ENCODE results near the gene FBXL15.

The FBXL15 gene

DNA sequence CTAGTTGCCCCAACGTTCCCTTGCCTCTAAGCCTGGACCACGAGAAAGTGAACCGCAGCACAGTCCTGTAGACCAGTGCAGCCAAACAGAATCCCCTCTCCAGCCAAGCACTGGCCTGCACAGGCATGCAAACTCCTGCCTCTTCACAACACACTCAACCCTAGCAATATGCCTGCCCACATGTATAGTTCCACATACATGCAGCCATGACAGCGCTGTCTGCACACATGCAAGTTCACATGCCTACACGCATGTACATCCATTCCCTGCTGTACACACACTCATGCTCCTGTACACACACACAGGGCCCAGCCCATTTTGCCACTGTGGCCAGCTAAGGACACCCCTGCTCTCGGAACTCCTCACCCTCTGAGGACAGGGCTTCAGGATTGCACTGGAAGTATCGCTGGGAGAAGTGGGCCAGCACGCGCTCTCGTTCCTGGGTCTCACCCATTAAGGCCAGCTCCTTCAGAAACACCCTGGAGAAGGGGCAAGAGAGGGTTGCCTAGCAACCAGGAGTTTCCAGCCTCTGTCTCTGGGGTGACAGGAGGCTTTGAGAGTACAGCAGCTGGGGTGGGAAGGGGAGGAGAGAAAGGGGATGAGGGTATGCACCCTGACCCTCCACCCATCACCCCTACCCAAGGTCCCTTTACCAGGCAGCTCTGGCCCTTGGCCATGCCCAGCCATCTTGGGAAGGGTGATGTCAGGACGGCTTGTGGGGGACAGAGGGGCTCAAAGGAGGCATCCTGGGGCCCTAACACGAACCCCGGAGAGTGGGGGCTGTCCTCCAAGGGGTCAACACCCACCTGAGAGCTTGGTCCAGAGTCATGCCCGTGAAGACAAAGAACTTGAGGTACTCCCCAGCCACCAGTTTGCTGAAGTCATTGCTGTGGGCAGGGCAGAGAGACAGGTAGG lies 9.0 kb upstream of the FBXL15 start:
- no peak for DNase-seq

DNA sequence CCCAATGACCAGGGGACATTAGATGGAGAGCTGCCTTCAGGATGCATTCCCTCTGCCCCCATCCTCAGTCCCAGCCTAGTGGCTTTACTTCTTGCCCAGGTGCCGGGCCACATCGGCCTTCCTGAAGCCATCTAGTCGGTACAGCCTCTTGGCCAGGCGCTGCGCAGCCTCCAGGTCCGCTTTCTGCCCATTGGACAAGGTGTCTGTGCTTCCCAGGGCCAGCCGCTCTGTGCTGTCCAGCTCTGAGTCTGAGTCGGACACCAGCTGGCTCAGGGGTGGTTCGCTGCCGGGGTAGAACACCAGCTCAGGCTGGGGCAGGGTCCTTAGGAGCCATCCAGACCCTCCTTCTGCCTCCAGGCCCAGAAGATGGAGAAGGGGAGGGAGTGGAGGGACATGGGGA lies 8.3 kb upstream of the FBXL15 start:
- no peak for DNase-seq

DNA sequence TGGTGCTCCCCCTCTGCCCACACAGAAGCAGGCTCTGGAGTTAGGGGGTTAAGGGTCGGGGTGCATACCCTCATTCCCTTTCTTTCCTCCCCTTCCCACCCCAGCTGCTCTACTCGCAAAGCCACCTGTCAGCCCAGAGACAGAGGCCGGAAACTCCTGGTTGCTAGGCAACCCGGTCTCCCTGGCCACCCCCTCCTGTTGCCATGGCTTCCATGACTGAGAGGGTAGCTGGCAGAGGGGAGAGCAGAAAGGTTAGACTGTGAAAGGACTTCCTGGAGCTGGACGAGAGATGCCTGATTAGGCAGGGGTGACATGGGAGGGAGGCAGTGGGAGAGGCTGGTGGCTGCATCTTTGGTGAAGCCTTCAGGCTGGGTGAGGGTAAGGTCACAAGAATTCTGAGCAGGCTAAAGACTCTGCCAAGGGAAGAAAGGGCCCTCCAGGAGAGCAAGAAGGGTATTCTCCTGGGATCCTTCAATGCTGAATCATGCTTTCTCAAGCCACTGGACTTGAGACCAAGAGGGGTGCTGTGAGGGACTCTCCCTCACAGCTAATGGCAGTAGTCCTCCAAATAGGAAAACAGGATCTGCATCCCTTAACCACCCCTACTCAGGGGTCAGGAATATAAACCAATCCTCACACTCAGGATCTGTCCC lies 7.5 kb upstream of the FBXL15 start:
- peak; percentile 37 for DNase-seq

DNA sequence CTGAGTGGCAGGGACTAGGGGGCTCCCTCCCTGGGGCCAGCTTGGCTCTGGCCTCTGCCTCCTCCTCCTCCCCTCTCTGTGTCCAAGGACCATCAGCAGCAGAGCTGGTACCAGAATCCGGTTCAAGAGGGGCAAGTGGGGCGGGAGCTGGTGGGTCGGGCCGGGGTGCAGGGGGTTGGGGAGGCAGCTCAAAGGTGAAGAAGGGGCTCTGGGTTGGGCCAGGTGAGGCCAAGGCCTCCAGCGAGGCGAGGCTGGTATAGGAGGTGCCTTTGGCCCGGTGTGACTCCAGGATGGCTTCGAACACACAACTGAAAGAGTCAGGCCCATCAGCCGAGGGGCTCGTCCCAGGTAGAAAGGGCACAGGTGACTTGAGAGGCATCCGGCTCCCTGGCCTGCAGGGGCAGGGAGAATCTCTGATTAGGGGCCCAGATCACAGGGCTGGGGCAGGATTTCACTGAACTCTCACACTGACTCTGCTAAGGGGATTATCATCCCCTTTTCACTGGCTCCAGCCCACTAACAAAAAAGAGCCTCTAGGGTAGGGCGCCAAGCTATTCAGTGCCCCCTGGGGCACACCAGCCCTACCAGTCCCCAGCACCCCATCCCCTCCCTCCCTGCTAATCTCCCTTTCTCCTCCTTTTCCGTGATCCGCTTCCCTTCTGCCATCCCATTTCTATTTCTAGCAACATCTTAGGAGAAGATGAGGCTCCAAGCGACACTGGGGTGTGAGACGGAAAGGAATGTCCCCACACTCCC lies 6.7 kb upstream of the FBXL15 start:
- no peak for DNase-seq

DNA sequence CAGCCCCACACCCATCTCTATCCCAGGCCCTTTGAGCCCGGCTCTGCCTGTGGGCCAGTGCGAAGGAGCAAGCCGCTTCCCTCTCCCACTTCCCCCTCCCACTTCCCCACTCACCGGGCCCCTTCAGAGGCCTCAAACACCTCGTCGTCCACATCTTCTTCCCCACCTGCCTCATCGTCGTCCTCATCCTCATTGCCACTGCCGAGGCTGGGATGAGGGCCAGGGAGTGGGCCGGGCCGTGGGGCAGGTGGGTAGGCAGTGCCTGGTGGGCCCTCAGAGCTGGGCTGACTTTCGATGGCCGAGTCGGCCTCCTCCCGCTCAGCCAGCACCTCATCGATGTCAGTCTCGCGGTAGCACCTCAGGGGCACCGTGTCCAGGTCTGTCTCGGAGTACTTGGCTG lies 5.9 kb upstream of the FBXL15 start:
- no peak for DNase-seq

DNA sequence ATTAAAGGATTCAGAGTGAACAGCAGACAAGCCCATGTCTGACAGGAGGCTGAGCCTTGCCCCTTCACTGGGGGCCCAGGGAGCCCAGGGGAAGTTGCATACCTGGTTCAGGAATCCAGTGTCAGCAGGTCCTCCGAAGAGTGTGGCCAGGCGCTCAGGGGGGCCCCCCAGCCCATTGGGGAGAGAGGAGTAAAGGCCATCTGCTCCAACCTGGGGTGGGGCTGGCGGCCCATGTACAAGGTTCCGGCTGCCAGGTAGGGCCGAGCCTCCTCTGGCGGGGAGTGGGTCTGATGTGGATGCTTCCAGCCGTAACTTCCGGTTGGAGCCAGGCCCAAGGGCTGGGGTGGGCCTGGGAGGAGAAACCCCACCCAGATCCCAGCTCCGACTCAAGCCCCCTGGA lies 4.4 kb upstream of the FBXL15 start:
- no peak for DNase-seq

DNA sequence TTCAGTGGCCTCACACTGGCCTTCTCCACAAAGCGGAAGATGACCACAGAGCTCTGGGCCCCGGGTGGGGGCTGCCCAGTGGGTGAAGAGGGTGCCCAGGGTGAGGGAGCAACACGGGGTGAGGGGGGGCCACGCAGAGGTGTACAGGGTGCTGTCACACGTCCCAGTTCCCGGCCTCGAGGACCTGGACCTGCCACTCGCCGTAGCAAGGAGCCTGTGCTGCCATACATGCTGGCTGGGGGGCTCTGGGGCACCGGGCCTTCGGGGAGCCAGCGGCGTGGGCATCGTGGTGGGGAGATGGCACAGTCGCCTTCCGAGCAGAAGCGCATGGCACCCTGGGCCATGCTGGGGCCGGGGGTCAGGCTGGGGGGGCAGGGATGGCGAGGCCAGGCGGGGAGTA lies 3.9 kb upstream of the FBXL15 start:
- no peak for DNase-seq

DNA sequence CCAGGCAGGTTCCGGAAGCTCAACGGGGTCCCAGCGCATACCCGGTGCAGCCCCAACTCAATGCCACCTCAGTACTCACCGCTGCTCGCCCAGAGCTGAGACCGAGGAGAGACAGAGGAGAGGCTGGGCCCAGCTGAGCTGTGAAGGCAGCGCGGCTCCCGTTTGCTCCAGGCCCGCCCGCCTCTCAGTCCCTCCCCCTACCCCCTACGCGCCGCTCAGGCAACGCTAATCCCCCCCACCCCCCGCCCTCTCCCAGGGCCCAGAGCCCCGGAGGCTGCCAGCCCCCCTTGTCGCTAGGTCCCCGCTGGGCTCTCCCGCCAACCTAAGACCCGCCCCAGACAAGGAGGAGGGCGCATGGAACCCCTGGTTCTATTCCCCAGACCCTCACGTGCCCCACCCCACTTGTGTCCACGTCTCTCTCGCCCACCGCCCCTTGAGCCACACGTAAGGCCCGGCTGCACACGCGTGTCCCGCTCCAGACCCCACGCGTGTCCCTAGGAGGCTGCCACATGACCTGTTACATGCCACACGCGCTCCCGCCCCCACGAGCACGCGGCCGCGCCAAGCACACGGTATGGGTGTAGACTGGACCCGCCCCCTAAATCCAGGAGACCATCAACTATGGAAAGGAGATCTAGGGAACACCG lies 1.9 kb upstream of the FBXL15 start, which contains the start of gene PSD:
TSS of gene PSD (minus strand) at position 164 of the 647 bp plus-strand sequence. CDS start 1,747 bp downstream, outside the sequence.
- no peak for DNase-seq

DNA sequence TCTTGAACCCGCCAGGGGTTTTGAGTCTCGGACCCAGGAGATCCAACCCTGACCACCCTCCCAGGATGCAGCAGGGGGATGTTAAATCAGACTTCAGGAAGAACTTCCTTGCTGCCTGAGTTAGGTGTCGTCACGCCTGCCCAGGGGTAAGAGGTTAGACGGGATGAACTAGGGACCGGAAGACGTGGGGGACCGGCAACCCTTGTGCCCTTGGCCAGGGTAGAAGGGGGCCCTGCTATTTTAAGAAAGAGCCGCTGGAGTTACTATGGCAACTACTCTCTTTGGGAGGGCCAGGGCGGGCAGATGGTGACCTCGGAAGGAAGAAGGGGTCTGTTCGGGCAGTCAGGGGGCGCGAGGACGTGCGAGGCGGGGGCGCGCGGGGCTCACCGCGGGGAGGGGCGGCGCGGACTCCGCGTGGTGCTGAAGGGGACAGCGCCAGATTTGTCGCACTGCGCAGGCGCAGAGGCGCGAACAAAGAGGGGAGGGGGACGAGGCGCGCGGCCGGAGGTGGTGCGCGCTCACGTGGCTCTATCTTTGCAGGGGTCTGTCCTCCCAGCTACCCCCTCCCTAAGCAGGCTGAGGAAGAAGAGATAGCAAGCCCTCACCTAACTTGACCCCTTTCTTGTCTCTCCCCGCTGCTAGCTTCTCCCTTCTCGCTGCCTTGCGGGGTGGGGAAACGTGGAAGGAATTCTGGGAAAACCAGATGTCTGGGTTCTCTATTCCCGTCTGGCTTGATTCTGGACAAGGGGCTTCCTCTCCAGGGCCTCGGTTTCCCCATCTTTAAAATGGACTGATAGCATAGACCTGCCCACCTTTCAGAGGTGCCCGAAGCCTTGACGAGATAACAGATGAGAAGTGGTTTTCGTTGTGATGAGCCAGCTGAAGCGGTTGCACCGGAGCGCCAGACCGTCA lies 1.1 kb upstream of the FBXL15 start:
- no peak for DNase-seq

DNA sequence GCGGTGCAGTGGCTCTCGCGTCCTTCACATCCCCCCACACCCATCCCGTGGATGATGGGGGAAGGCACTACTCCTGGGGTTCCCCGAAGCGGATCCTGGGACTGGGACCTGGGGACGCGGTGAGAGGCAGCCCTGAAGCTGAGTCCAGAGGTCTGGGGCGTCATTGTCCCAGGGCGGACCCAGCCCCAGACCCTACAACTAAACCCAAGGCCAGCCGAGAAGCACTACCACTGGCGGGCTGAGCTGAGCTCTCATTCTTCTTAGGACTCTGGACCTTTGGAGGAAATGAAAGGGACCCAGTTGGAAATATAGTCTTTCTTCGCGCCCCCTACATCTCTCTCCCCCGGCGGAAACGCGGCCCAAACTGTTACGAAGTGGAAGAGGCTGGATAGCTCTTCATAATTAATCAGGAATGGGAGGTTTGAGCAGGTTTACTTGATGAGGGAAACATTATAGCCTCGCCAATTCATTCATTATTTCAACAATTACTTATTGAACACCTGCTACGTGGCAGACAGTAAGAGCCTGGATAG lies 389 bp upstream of the FBXL15 start:
- no peak for DNase-seq

DNA sequence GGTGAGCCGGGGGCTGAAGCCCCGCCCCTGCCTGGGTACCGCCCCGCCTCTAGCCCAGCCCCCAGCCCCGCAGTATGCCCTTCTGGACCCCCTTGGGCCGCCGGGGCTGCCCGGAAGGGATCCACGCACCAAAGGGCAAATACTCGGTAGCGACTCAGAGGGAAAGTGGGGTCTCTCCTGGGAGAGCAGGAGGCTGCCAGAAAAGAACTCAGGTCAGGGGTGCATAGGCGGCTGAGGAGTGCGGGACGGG lies 796 bp downstream of the FBXL15 start:
- no peak for DNase-seq

DNA sequence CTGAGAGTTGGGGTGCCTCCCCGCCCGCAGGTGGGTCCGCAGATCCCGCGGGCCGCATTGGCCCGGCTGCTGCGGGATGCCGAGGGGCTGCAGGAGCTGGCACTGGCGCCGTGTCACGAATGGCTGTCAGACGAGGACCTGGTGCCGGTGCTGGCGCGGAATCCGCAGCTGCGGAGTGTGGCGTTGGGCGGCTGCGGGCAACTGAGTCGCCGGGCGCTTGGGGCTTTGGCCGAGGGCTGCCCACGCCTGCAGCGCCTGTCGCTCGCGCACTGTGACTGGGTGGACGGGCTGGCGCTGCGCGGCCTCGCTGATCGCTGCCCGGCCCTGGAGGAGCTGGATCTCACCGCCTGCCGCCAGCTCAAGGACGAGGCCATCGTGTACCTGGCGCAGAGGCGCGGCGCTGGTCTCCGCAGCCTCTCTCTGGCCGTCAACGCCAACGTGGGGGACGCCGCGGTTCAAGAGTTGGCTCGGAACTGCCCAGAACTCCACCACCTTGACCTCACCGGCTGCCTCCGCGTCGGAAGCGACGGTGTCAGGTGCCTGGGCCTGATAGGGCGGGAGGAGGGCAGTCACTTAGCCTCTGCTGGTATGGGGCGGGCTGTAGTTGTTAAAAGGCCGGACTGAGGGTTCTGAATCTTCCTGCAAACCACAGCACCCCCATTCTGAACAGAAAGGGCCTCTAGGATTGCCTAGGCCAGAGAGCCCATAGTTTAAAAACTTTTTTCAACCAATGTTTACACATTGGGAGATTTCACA lies 1.3 kb downstream of the FBXL15 start:
- no peak for DNase-seq

DNA sequence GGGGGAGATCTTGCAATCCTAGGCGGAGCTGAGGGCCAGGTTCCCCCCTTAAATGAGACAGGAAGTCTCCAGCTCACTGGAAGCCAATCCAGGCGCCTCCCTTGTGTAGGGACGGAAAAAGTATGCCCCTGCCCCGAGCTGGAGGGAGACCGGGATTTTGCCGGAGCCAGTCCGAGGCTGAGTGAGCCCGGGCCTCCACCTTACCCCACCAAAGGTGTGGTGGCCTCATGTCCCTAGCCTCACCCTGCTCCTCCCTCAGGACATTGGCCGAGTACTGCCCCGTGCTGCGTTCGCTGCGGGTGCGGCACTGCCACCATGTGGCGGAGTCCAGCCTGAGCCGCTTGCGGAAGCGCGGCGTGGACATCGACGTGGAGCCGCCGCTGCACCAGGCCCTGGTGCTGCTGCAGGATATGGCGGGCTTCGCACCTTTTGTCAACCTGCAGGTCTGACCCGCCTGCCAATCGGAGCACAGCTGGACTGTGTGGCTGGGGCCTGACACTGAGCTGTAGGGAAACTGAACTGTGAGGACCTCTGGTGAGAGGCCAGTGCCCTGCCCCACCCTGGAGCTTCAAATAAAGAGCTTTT lies 2.0 kb downstream of the FBXL15 start:
- no peak for DNase-seq

DNA sequence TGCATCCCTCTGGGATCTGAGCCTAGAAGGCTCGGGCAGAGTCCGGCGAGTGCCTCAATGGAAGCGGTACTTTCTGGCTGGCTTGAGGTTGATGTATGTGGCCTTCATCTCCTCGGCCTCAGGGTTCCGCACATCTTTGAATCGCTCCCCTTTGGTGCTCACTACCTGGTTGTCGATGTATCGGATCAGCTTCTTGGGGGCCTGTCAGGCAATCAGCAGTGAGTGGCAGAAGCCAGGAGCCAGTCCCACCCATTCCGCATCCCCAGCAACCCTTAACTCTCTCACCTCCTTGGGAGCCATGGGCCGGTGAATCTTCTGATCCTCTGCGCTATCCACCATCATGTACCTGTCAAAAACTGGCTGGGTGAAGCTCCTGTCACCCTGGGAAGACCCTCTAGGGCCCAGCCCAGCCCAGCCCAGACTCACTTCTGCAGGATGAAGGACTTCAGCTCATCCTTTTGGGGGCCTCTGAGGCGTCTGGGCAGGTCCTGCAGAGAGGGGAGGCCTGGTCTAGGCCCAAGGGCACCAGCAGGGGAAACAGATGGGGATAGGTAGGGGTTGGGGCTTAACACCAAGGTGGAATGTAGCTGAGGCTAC lies 2.8 kb downstream of the FBXL15 start:
- no peak for DNase-seq

DNA sequence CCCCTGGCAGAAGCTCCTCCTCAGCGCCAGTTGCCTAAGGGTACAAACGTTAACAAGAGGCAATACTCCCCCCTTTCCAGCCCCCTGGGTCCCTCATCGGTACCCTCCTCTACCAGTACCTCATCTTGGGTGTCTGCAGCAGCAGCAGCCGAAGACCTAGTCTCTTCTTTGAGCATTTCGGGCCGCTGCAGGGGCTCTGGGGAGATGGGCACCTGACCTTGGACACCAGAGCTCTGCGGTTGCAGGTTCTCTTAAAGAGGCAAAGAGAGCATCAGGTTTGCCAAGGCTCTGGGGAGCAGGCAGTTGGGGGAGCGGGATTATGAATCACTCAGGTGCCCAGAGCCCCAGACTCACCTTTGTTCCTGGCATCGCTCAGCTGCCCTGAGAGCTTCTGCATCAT lies 3.5 kb downstream of the FBXL15 start:
- no peak for DNase-seq

DNA sequence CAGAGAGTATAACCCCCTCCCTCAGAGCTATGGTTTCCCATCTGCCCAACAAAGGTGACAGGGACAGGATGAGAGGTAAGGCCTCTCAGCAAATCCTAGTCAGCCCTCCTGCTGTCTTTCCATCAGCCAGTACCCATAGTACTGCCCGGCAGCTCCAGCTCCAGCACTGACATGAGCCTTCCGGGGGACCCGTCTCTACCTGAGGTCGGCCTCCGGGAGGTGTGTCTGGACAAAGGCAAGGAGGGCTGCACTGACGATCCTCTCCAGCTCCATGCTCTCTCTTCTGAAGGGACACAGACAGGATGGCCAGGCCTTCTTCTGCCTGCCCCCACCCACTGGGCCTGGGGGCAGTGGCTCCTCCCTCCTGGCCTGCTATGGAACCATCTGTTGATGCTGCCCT lies 4.3 kb downstream of the FBXL15 start:
- DNase-seq = no peak

DNA sequence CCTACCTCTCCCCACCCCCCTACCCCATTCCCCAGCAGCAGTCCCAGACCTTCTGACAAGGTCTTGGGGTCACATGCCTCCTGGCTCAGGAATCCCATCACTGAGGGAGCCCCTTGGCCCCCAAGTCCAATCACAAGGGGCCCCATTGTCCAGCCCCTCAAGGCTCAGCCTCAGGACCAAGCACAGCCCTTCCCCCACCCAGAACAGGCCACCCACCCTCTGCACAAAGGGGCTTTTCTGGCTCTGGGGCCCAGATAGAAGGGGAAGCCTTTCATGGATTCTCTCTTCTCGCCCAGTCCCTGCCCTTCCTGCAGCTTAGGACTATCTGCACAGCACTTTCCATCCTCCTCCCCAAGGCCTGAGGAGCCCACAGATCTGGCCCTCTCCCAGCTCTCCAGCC lies 4.8 kb downstream of the FBXL15 start:
- no peak for DNase-seq

DNA sequence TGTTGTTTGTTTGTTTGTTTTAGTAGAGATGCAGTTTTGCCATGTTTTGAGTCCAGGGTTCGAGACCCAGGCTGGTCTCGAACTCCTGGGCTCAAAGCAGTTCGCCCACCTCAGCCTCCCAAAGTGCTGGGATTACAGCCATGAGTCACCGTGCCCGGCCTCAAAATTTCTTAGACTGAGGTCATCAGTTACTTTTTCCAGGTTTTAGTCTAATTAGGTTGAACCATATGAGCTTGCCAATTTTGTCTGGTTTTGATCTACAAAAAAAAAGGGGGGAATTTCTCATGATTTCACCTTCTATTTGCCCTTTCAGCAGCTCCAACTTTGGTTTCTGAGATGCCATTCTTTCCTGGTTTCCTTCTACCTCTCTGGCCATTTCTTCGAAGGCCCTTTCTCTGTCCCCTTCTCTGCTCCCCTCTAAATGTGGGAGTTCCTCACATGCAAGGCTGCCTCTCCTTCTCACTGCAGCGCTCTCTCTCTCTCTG lies 6.2 kb downstream of the FBXL15 start:
- no peak for DNase-seq

DNA sequence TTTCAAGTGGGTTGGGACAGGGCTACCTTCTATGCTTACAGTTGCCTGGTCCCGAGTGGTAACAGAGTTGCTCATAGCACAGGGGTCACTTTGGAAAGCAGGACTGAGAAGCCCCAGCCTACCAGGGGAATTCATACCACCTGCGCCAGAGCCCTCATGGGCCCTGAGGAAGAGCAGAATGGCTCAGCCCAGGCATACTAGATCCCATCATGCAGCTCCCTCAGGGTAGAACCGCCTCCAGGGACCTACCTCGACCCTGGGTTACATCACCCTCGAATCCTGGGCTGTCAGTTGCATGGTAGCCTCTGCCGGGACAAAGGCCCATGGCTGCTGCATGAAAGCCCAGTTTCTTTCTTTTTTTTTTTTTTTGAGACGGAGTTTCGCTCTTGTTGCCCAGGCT lies 8.8 kb downstream of the FBXL15 start:
- DNase-seq = no peak

DNA sequence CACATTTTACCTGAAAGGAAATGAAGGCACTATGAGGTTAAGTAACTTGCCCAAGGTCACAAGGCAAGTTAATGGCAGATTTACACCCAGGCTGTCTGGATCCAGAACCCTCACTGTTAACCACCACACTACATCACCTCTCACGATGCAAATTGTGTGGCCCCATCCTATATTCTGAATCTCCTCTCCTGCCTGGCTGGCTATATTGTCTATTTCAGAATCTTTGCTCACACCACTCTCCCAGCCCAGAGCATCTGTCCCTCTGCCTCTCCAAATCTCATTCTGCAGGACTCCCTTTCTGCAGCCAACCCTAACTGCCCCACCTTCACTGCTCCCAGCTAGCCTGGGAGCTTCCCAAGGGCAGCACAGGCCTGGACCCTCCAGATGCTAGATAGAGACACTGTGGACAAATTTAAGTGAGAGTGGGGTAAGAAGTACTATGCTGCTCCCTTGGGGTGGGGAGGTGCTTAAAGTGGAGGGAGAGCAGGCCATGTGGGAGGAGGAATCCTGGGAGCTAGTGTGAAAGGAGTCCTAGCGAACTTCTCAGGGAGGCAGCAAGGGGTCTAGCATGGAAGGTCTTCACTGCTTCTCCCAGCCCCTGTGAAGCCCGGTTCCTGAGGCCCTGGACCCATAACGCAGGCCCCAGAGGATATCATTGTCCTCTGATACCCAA lies 11.0 kb downstream of the FBXL15 start:
- no peak for DNase-seq

Measured in NCI-H1417 treated with DMSO at 0.1 percent for 48 hours (cell line).